Fibroblast of lung (primary cell): ENCODE measurements around the gene TFF2.

Experiments
- CTCF ChIP-seq, 2 donors: IDR thresholded peaks in 1 of 2; conservative IDR thresholded peaks in 1 of 2; 1 replicate in 1 of 2; 2 replicates in 1 of 2; pipeline ENCODE4 v1.5.1; 2011 to 2012; ENCODE audit warnings: low read length in 2 of 2, control low read depth in 1 of 2, inconsistent platforms in 1 of 2, low read depth in 1 of 2, mild to moderate bottlenecking in 1 of 2
- EZH2 ChIP-seq: IDR thresholded peaks from 2 replicates; pipeline ENCODE4 v1.5.1; 2012; ENCODE audit warnings: low read length, control low read depth, mild to moderate bottlenecking; ENCODE audit errors: missing control alignments

- no peak for TF ChIP-seq CTCF (conservative IDR thresholded peaks at IDR 0.05 in 1 of 2, IDR thresholded peaks at IDR 0.05 in 1 of 2; ENCODE audit: low read depth in 1 of 2, low read length in 2 of 2)
- TF ChIP-seq EZH2, result no peak
These were observed 54.3 kb downstream of the TFF2 start for GRCh38 chr21:42296501-42296900.
